Dermis blood vessel endothelial cell (primary cell): ENCODE data around the gene CSH1. TPM values are rescaled to one million over a fixed set of nuclear protein-coding genes. Genes with fewer than 3 reads are reported as not detected.

Source experiments
- DNase-seq: peaks from one replicate; pipeline ENCODE4 v3.0.0; 2010
- total RNA-seq: library from RNA; depleted of rRNA; stranded (reverse); fragments of >200 nt; gene quantifications from 2 replicates; pipeline ENCODE4 v1.2.3, GENCODE V29; 2014

Gene CSH1
- total RNA-seq, 1 donor from 2014 or later, result not detected

GRCh38 chr17:63855185-63855584 lies 41.2 kb downstream of the CSH1 start:
- DNase-seq, result no peak

- DNase-seq, result no peak
Measured at GRCh38 chr17:63854709-63855108, 41.7 kb downstream of the CSH1 start.

- DNase-seq, result no peak
Measured at GRCh38 chr17:63853260-63853659, 43.1 kb downstream of the CSH1 start.

GRCh38 chr17:63850401-63850800 lies 46.0 kb downstream of the CSH1 start:
- no peak for DNase-seq

GRCh38 chr17:63848834-63849689 lies 47.3 kb downstream of the CSH1 start:
- DNase-seq, result peak; percentile 92

GRCh38 chr17:63847525-63848249 lies 48.7 kb downstream of the CSH1 start:
- DNase-seq, result no peak

- no peak for DNase-seq
Measured at GRCh38 chr17:63845509-63845908, 50.9 kb downstream of the CSH1 start.

Other genes starting within 250 kb of the CSH1 start
- 46.5 and 64.4 TPM in 2 replicates for gene LIMD2, start 196.4 kb downstream of the CSH1 start, total RNA-seq
- gene STRADA, start 154.8 kb downstream of the CSH1 start, total RNA-seq, result 26.5 and 27.5 TPM in 2 replicates
- gene CCDC47, start 123.0 kb downstream of the CSH1 start, total RNA-seq, result 109 and 164 TPM in 2 replicates
- 71.6 and 81.5 TPM in 2 replicates for gene DDX42, start 122.4 kb downstream of the CSH1 start, total RNA-seq
- gene PSMC5, start 69.1 kb downstream of the CSH1 start, total RNA-seq, result 46.6 and 92.0 TPM in 2 replicates
- 73.3 and 78.8 TPM in 2 replicates for gene FTSJ3, start 68.9 kb downstream of the CSH1 start, total RNA-seq
- 78.8 and 97.8 TPM in 2 replicates for gene SMARCD2, start 53.9 kb downstream of the CSH1 start, total RNA-seq
- not detected in 2 replicates for gene CSH2, start 22.9 kb downstream of the CSH1 start, total RNA-seq
- gene GH2, start 14.6 kb downstream of the CSH1 start, total RNA-seq, result not detected in 2 replicates
- not detected in 2 replicates for gene CSHL1, start 14.7 kb upstream of the CSH1 start, total RNA-seq
- gene GH1, start 22.3 kb upstream of the CSH1 start, total RNA-seq, result not detected in 2 replicates
- 2.1 and 5.1 TPM in 2 replicates for gene CD79B, start 35.8 kb upstream of the CSH1 start, total RNA-seq
- 0.09 and 0.17 TPM in 2 replicates for gene SCN4A, start 76.3 kb upstream of the CSH1 start, total RNA-seq
- gene PRR29, start 101.8 kb upstream of the CSH1 start, total RNA-seq, result 0.42 and 0.85 TPM in 2 replicates
- 443 and 748 TPM in 2 replicates for gene ICAM2, start 124.1 kb upstream of the CSH1 start, total RNA-seq
- 17.5 and 20.4 TPM in 2 replicates for gene ERN1, start 233.6 kb upstream of the CSH1 start, total RNA-seq